Measurements from ENCODE around the gene UGT1A9.

- no peak for TF ChIP-seq POLR2A (IDR thresholded peaks at IDR 0.05; ENCODE audit: low read length)
- no peak for TF ChIP-seq GATA1 (IDR thresholded peaks at IDR 0.05; ENCODE audit: low read depth, low read length)
These were observed 34.3 kb downstream of the UGT1A9 start for GRCh38 chr2:233705911-233706506.
